Measurements from ENCODE around the gene CTDP1.

GRCh38 chr18:79750980-79751571 lies 71.5 kb downstream of the CTDP1 start:
- no peak for TF ChIP-seq EZH2phosphoT487 (IDR thresholded peaks at IDR 0.05; ENCODE audit: borderline replicate concordance)
- TF ChIP-seq CTCF (conservative IDR thresholded peaks at IDR 0.05; ENCODE audit: low read length) = no peak

Measured in Loucy (cell line).